Epidermal melanocyte (primary cell): ENCODE data around the gene ZNF221.

ENCODE experiments used
- DNase-seq: peaks from one replicate; pipeline ENCODE4 v3.0.0; 2011; ENCODE audit warnings: low spot score; ENCODE audit not compliant: insufficient read length

Gene ZNF221

DNA sequence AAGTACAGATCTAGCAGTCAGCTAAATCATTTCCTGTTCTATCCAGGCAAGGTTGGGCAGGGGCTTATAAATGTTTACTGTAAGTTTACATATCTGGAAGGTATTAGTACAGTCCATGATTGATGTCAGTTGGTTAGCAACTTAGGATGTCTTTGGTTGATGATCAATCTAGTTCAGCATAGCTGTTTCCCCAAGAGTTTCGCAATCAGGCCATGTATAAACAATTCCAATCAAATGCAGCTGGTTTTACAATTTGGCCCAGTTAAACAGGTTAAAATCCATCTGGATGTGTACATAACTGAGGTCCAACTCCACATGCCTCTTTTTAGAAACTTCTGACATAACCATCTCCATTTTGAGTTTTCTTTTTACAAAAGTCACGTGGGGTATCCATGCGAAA lies 6.9 kb downstream of the ZNF221 start:
- no peak for DNase-seq

DNA sequence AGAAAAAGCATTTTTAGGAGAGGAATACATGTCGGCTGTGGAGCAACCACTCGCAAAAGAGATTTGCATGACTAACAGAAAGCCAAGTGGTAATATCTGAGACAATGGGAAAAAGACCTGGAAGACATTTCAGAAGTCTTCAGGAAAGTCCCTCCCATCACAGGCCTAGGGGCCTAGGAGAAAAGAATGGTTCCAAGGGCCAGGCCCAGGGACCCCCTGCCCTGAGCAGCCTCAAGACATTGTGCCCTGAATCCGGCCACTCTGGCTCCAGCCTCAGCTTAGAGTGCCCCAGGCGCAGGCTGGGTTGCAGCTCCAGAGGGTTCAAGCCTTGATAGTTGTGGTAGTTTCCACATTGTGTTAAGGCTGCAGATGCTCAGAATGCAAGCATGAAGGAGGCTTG lies 9.4 kb downstream of the ZNF221 start:
- no peak for DNase-seq

DNA sequence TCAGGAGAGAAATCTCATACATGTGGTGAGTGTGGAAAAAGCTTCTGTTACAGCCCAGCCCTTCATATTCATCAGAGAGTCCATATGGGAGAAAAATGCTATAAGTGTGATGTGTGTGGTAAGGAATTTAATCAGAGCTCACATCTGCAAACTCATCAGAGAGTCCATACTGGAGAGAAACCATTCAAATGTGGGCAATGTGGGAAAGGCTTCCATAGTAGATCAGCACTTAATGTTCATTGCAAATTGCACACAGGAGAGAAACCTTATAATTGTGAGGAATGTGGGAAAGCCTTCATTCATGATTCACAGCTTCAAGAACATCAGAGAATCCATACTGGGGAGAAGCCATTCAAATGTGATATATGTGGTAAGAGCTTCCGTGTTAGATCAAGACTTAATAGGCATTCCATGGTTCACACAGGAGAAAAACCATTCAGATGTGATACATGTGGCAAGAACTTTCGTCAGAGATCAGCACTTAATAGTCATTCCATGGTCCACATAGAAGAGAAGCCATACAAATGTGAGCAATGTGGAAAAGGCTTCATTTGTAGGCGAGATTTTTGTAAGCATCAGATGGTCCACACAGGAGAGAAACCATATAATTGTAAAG lies 15.2 kb downstream of the ZNF221 start:
- no peak for DNase-seq

DNA sequence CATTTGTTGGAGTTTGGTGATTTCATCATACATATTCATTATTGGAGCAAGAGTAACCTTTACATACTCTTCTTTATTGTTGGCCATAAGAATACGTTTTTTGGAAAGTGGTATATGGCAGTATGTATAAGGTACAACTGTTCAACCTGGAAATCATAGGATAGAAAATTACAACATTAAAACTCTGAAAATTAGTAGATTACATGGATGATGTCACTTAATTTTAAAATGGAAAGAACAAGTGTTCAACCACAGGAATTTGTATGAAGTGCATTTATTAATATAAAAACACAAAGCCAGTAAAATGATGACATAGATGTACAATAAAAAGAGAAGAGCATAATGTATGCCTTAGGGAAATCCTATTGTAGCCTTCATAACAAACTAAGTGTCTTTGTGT lies 25.7 kb downstream of the ZNF221 start:
- DNase-seq = no peak

DNA sequence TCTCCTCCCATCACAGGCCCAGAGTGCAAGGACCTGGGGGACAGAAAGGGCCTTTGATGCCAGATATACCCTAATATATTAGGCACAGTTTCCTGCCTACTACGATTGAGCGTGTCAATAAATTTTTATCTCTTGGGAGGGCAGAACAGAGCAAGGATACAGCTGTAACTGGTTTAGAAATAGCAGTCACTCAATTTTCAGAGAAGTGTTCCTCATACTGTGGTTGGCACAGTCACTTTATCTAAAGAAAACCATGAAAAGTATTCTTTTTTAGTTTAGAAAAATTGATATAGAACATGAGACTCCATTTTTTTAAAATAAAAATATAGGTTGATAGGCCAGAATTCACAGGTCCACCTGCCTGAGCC lies 32.5 kb downstream of the ZNF221 start:
- DNase-seq = no peak

DNA sequence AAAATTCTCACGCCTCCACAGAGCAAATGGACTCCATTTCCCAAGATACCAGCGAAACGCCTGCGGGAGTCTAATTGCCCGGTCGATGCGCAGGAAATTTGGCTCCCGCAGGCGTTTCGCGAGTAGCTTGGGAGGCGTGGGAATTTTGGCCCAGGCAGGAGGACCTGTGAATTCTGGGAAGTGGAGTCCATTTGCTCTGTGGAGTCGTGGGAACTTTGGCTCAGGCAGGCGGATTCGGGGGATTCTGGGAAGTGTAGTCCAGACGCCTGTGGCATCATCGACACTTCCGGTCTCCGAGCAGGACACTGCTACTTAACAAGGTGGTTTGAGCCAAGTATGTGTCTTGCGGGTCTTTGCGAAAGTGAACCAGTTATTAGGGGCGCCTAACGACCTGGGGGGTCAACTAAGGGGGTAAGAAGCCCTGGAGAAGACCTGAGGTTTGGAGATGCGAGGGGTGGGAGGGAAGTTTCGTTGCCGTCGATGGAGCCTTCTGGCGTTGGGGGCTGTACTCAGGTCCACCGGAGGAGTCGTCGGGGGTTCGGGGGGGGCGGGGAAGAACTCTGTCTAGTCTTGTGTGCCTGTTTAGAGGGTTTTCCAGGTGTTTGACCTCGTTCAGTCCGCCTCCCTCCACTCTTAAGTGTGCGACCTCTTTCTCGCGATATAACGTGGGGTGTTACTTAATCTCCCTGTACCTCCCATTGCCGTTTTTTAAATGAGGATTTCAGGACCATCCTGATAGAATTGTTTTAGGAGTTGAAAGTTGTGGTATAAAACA lies 33.1 kb downstream of the ZNF221 start, which contains the start of gene ZNF155:
TSS of gene ZNF155 (plus strand) at position 277 of the 775 bp plus-strand sequence. CDS start 4,356 bp downstream, outside the sequence.
- DNase-seq = peak; percentile 76

DNA sequence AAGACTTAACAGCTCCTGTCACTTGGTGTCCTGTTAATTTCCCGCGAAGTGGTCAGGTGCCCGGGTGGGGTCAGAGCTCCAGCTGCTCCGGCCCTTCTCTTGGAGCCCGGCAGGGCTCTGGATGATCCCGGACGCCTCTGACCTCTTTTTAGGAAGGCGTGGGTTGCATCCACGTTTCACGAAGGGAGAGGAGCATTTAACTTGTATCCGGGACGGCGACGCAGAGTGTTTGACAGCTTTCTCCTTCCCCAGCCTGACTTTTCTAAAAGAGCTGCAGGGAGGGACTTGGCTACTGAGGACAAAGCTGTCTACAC lies 33.6 kb downstream of the ZNF221 start:
- DNase-seq = no peak

DNA sequence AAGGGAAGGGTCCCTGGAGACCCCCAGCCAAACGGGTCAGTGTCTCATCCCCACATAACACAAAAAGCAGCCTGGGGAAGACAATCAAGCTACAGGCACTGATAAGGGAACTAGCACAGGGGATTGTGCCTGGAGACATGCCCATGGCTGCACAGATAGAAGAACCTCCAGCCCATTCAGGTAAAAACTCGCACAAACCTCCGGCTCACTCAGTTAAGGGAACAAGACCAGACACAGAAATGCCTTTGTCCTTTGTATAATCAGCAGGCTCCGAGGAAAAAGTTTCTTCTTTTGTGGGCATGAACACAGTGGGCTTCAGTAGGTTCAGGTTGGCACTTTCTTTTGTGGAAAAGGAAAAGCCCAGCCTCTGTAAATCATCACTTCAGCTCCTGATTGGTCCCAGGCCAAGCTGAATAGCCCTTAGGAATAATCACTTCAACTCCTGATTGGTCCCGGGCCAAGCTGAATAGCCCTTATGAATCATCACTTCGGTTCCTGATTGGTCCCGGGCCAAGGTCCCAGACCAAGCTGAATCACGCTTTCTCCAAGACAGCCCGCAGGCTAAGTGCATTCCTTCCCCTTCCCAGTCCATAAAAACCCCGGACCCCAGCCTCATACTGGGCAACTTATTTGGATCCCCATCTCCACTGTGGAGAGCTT lies 46.7 kb downstream of the ZNF221 start:
- no peak for DNase-seq

DNA sequence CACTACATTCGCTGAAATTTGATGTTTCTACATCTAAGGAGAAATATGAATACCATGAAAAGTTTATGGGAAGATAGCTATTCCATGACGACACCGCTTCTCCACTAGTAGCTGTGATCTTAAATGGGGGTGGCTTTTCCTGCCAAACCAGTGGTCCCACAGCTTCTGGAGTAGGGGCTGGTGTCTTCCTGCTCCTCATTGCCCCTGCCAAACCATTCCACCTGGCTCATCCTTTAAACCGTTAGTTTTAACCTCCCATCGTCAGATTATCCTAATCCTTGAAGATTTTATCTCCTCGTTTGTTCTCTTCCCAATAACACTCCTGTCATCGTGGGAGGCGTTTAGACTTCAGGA lies 51.2 kb downstream of the ZNF221 start:
- no peak for DNase-seq

DNA sequence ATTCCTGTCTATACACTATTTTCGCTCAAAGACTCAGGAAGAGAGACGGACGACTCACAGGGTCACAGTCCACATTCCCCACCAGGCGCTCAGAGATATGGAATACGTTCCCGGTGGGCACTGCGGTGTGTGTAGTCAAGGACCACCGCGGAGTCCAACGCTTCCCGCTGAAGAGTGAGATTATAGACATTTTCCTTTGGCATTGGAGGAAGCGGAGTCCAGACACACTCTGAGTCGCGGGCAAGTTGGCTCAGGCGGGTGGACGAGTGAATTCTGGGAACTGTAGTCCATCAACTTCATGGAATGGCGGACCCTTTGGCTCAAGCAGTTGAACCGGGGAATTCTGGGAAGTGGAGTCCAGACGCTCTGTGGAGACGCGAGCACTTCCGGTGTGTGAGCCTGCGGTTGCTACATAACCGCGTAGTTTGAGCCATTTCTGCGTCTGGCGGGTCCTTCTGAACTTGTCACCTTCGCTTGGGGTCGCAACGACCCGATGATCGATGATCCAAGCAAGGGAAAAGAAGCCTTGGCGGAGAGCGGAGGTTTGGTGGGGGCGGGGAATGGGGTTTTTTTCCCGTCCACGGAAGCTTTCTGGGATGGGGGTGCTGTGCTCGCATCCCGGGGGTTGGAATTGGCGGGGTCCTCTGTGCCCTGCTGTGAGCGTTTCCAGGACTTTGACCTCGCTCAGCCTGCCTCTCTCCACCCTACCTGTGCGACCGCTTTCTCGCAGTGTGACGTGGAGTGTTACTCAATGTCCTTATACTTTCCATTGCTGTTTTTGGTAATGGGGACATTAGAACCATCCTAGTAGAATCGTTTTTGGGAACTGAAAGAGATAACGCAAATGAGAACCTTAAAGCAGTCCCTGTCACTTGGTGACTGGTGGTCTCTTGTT lies 51.8 kb downstream of the ZNF221 start, which contains the start of gene ZNF230:
TSS of gene ZNF230 (plus strand) at position 392 of the 895 bp plus-strand sequence. CDS start 4,122 bp downstream, outside the sequence.
- peak; percentile 95 for DNase-seq

DNA sequence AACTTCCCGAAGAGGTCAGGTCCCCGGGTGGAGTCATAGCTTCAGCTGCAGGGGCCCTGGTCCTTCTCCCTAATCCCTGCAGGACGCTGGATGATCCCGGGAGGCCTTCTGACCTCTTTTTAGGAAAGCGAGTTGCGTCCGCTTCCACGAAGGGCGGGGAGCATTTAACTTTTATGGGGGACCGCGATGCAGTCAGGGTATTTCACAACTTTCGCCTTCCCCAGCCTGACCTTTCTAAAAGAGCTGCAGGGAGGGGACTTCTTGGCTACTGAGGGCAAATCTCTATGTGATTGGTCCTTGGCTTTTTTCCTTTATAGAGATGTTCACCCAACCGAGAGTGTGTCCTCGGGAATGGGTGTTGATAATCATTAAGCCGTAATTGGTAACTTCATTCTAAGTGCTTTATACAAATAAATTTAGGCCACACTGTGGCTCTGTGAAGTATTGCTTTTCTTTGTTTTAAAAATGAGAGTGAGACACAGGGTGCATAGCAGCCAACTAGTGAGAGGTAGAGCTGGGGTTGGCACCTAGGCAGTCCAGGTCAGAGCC lies 52.5 kb downstream of the ZNF221 start:
- no peak for DNase-seq

DNA sequence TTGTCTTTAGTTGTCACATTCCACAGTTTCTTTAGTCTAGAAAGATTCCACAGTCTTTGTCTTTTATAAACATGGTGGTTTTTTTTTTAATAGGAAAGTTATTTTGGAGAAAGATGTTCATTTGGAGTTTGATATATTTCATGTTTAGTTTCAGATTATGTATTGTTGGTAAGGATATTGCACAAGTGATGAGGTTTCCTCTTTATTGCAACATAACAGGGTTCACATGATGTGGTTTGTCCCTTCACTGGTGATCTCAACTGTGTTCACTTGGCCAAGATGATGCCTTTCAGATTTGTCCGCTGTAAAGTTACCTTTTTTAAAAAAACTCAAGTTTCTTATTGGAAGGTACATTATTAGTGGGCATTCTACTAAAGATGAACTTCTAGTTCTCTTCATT lies 54.9 kb downstream of the ZNF221 start:
- no peak for DNase-seq

DNA sequence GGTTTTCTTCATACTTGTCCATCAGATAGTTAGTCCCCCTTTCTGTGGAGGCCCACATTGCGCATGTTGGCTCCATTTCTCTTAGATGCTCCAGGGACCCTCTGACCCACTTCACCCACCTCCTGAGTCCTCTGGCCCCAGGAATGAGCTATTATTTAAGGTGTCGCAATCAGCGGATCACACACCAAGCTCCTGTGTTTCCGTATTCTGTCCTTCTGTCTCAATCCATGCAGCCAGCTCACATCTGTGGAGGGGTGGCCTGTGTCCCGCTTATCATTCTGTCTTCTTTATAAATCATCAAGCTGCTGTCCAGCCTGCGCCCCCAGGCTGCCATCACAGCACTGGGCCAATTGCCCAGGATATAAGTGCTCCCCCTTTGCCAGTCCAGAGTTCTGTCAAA lies 56.4 kb downstream of the ZNF221 start:
- DNase-seq = no peak

DNA sequence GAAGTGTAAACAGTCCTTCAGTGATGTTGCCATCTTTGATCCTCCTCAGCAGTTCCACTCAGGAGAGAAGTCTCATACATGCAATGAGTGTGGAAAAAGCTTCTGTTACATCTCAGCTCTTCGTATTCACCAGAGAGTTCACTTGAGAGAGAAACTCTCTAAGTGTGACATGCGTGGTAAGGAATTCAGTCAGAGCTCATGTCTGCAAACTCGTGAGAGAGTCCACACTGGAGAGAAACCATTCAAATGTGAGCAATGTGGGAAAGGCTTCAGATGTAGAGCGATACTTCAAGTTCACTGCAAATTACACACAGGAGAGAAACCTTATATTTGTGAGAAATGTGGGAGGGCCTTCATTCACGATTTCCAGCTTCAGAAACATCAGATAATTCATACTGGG lies 59.4 kb downstream of the ZNF221 start:
- DNase-seq = no peak
